Adrenal gland (tissue), 5 donors: ENCODE results near the gene SSC5D.

Experiments used
- CTCF ChIP-seq, 6 experiments: fragments of 450-650 bp in 4 of 6; fragments of 200-600 bp in 2 of 6; sonication (generic) in 1 of 6; IDR thresholded peaks; 1 replicate in 5 of 6; 2 replicates in 1 of 6; pipeline versions ENCODE4 v1.5.1 to v1.8.0; 2016 to 2021; ENCODE audit warnings: antibody characterized with exemption in 6 of 6, mild to moderate bottlenecking in 2 of 6, moderate library complexity in 1 of 6
- POLR2A ChIP-seq, 2 donors: fragments of 450-650 bp; IDR thresholded peaks; one replicate each; pipeline ENCODE4 v1.6.1; 2017; ENCODE audit warnings: antibody characterized with exemption in 2 of 2, mild to moderate bottlenecking in 2 of 2, moderate library complexity in 1 of 2
- donor health status: DM: no; HTN: no; CAD: no.

GRCh38 chr19:55519451-55520311, 31.4 kb downstream of the SSC5D start:
- no peak for TF ChIP-seq CTCF (IDR thresholded peaks at IDR 0.05)
- no peak for TF ChIP-seq POLR2A (IDR thresholded peaks at IDR 0.05)
